Measurements from ENCODE around the gene CARD9.

DNA sequence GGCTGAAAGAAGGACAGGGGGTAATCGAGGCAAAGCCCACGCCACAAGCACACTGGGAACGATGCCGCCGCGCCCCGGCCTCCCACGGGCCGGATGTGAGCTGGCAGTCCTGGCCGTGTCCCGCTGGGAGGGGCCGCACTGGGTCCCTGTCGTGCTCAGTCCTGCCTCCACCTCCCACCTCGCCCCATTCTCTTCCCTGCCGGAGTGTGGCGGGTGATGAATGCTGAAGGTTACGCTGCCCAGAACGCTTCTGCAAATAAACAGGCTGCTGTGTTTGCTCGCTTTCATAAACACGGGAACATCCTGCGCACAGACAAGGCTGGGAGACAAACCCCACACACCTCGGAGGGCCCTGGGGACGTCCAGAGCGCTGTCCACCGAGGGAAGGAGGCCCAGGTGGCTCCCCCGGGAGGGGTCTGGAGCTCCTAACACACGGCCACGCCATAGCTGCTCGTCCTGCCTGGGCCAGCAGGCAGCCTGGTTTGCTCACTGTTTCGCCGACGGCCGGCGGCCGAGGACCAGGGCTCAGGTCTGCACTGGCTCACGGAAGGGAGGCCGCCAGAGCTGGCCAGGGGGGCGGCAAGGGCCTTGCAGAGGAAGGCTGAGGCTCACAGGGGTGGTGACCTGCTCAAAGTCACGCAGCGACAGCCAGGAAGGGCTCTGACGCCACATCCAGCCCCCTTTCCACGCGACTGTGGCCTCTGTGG, 12.3 kb downstream of the CARD9 start:
- TF ChIP-seq, protein P1, sequence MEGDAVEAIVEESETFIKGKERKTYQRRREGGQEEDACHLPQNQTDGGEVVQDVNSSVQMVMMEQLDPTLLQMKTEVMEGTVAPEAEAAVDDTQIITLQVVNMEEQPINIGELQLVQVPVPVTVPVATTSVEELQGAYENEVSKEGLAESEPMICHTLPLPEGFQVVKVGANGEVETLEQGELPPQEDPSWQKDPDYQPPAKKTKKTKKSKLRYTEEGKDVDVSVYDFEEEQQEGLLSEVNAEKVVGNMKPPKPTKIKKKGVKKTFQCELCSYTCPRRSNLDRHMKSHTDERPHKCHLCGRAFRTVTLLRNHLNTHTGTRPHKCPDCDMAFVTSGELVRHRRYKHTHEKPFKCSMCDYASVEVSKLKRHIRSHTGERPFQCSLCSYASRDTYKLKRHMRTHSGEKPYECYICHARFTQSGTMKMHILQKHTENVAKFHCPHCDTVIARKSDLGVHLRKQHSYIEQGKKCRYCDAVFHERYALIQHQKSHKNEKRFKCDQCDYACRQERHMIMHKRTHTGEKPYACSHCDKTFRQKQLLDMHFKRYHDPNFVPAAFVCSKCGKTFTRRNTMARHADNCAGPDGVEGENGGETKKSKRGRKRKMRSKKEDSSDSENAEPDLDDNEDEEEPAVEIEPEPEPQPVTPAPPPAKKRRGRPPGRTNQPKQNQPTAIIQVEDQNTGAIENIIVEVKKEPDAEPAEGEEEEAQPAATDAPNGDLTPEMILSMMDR (IDR thresholded peaks at IDR 0.05), result no peak
- no peak for TF ChIP-seq POLR2A (IDR thresholded peaks at IDR 0.05)
